IMR-90 (cell line): ENCODE results near the gene TBC1D23. TPM values are rescaled to one million over a fixed set of nuclear protein-coding genes. Genes with fewer than 3 reads are reported as not detected.
A peak's percentile ranks its signal among the peaks of the same experiment; 100 is the strongest.

ENCODE experiments used
- ATAC-seq: fragments of 200-7000 bp; cut with Tn5 transposase; 2 replicates; pipeline ENCODE4 v1.9.1; 2020; ENCODE audit warnings: low read depth, mild to moderate bottlenecking, moderate library complexity
- BruUV-seq: library from RNA; stranded (reverse); fragments of 400-500 nt; replicated peaks from 2 replicates; lab custom pipeline; 2021; lab: Mats Ljungman, UMichigan
- CTCF ChIA-PET: fragments of 300-600 bp; formaldehyde crosslinking; extraction: SDS; loops from one replicate; lab custom pipeline; 2021; ENCODE audit warnings: antibody characterized with exemption; lab: Yijun Ruan, JAX
- POLR2A ChIA-PET: fragments of 300-600 bp; sonication (Branson Sonifier 250); formaldehyde crosslinking; loops from one replicate; lab custom pipeline; 2022; ENCODE audit warnings: antibody characterized with exemption; ENCODE audit not compliant: unreplicated experiment; lab: Charles Lee
- DNase-seq: peaks from one replicate; pipeline ENCODE4 v3.0.0; 2013
- H2AFZ ChIP-seq: replicated peaks from 2 replicates; pipeline ENCODE3; 2013; ENCODE audit warnings: low read length, mild to moderate bottlenecking; ENCODE audit not compliant: poor library complexity
- H2AK5ac ChIP-seq: 2 replicates; pipeline ENCODE4 v1.6.1; 2013; ENCODE audit warnings: low read depth, low read length, inconsistent platforms
- H2AK9ac ChIP-seq: replicated peaks from 2 replicates; pipeline ENCODE3; 2013; ENCODE audit warnings: mild to moderate bottlenecking, low read depth, low read length, moderate library complexity; ENCODE audit not compliant: poor library complexity
- H2BK120ac ChIP-seq: 2 replicates; pipeline ENCODE4 v1.6.1; 2013; ENCODE audit warnings: low read depth, low read length, inconsistent platforms
- H2BK15ac ChIP-seq: 3 replicates; pipeline ENCODE4 v1.6.1; 2013; ENCODE audit warnings: low read depth, low read length, inconsistent platforms
- H2BK20ac ChIP-seq: 2 replicates; pipeline ENCODE4 v1.6.1; 2013; ENCODE audit warnings: low read depth, mild to moderate bottlenecking, inconsistent platforms, low read length, moderate library complexity
- H2BK5ac ChIP-seq: 2 replicates; pipeline ENCODE4 v1.6.1; 2013; ENCODE audit warnings: mild to moderate bottlenecking, low read depth, low read length, inconsistent platforms; ENCODE audit not compliant: poor library complexity, severe bottlenecking
- H3K14ac ChIP-seq: replicated peaks from 2 replicates; pipeline ENCODE4 v1.6.1; 2013; ENCODE audit warnings: low read depth, low read length, inconsistent platforms
- H3K18ac ChIP-seq: 2 replicates; pipeline ENCODE4 v1.6.1; 2013; ENCODE audit warnings: low read depth, low read length, control low read depth
- H3K23ac ChIP-seq: 2 replicates; pipeline ENCODE4 v1.6.1; 2013; ENCODE audit warnings: low read depth, low read length, inconsistent platforms
- H3K27ac ChIP-seq: 2 replicates; pipeline ENCODE4 v1.5.1; 2013; ENCODE audit warnings: mild to moderate bottlenecking, control low read depth, low read length; ENCODE audit not compliant: insufficient read depth
- H3K27me3 ChIP-seq: 2 replicates; pipeline ENCODE4 v1.6.1; 2013; ENCODE audit warnings: low read length; ENCODE audit not compliant: control insufficient read depth, insufficient read depth
- H3K36me3 ChIP-seq: 2 replicates; pipeline ENCODE4 v1.6.1; 2013; ENCODE audit warnings: low read length, mixed read lengths; ENCODE audit not compliant: control insufficient read depth, insufficient read depth
- H3K4ac ChIP-seq: 2 replicates; pipeline ENCODE4 v1.6.1; 2013; ENCODE audit warnings: low read depth, low read length, inconsistent platforms
- H3K4me1 ChIP-seq: 2 replicates; pipeline ENCODE4 v1.6.1; 2013; ENCODE audit warnings: low read length, mixed read lengths; ENCODE audit not compliant: control insufficient read depth, insufficient read depth
- H3K4me2 ChIP-seq: 2 replicates; pipeline ENCODE4 v1.6.1; 2013; ENCODE audit warnings: low read depth, mild to moderate bottlenecking, control low read depth, low read length, moderate library complexity
- H3K4me3 ChIP-seq: 2 replicates; pipeline ENCODE4 v1.5.1; 2013; ENCODE audit warnings: low read depth, mild to moderate bottlenecking, control low read depth, low read length, moderate library complexity; ENCODE audit not compliant: insufficient read depth
- H3K56ac ChIP-seq: 2 replicates; pipeline ENCODE4 v1.6.1; 2013; ENCODE audit warnings: low read length, inconsistent platforms; ENCODE audit not compliant: insufficient read depth; ENCODE audit errors: extremely low read depth
- H3K79me1 ChIP-seq, 2 experiments: 2 replicates each; pipeline ENCODE4 v1.6.1; 2013; ENCODE audit warnings: low read length in 2 of 2, inconsistent platforms in 1 of 2, low read depth in 1 of 2
- H3K9ac ChIP-seq: 2 replicates; pipeline ENCODE4 v1.6.1; 2013; ENCODE audit warnings: low read depth, low read length, control low read depth
- H3K9me1 ChIP-seq: 2 replicates; pipeline ENCODE4 v1.6.1; 2013; ENCODE audit warnings: low read length, inconsistent platforms; ENCODE audit not compliant: insufficient read depth
- H3K9me3 ChIP-seq: 2 replicates; pipeline ENCODE4 v1.6.1; 2013; ENCODE audit warnings: low read length; ENCODE audit not compliant: control insufficient read depth, insufficient read depth
- H4K20me1 ChIP-seq: 2 replicates; pipeline ENCODE4 v1.6.1; 2013; ENCODE audit warnings: low read length, inconsistent platforms; ENCODE audit not compliant: insufficient read depth
- H4K5ac ChIP-seq: 2 replicates; pipeline ENCODE4 v1.6.1; 2013; ENCODE audit warnings: mild to moderate bottlenecking, low read depth, low read length, control low read depth
- H4K8ac ChIP-seq, 2 experiments: 2 replicates each; pipeline ENCODE4 v1.6.1; 2013; ENCODE audit warnings: low read depth in 2 of 2, low read length in 2 of 2, control low read depth in 1 of 2, inconsistent platforms in 1 of 2
- H4K91ac ChIP-seq: 2 replicates; pipeline ENCODE4 v1.6.1; 2013; ENCODE audit warnings: low read depth, low read length, inconsistent platforms; ENCODE audit not compliant: insufficient read depth
- BHLHE40 ChIP-seq: fragments of 150-350 bp; IDR thresholded peaks from 2 replicates; pipeline ENCODE4 v1.6.1; 2016; ENCODE audit warnings: mild to moderate bottlenecking, low read depth, low read length
- CEBPB ChIP-seq: IDR thresholded peaks from 2 replicates; pipeline ENCODE4 v1.6.1; 2012; ENCODE audit warnings: low read depth, low read length, improper control_type of control experiment
- CHD1 ChIP-seq: IDR thresholded peaks from 2 replicates; pipeline ENCODE4 v1.6.1; 2012; ENCODE audit warnings: low read depth, low read length, improper control_type of control experiment
- ELK1 ChIP-seq: fragments of 150-350 bp; IDR thresholded peaks from 2 replicates; pipeline ENCODE4 v1.6.1; 2016; ENCODE audit warnings: low read depth, mild to moderate bottlenecking, low read length, moderate library complexity, borderline replicate concordance
- MAZ ChIP-seq: IDR thresholded peaks from 2 replicates; pipeline ENCODE4 v1.6.1; 2012; ENCODE audit warnings: low read depth, mild to moderate bottlenecking, low read length, improper control_type of control experiment, moderate library complexity, borderline replicate concordance
- MXI1 ChIP-seq: IDR thresholded peaks from 2 replicates; pipeline ENCODE4 v1.6.1; 2012; ENCODE audit warnings: low read depth, mild to moderate bottlenecking, low read length, moderate library complexity, borderline replicate concordance
- POLR2A ChIP-seq: IDR thresholded peaks from 2 replicates; pipeline ENCODE4 v1.6.1; 2012; ENCODE audit warnings: mild to moderate bottlenecking, low read depth, low read length
- RCOR1 ChIP-seq: IDR thresholded peaks from 2 replicates; pipeline ENCODE4 v1.6.1; 2012; ENCODE audit warnings: mild to moderate bottlenecking, low read length, improper control_type of control experiment; ENCODE audit not compliant: insufficient replicate concordance
- RFX5 ChIP-seq: IDR thresholded peaks from 2 replicates; pipeline ENCODE4 v1.8.0; 2012; ENCODE audit warnings: low read depth, mild to moderate bottlenecking, low read length, moderate library complexity
- SMC3 ChIP-seq: fragments of 150-350 bp; IDR thresholded peaks from 2 replicates; pipeline ENCODE4 v1.6.1; 2016; ENCODE audit warnings: low read depth, mild to moderate bottlenecking, antibody characterized with exemption, low read length, moderate library complexity
- WGBS, 2 experiments: methylation state at CpG; one replicate each; pipeline versions ENCODE4 v1.1.5 to v1.1.7; 2013; ENCODE audit warnings: missing lambda C conversion rate in 2 of 2; ENCODE audit not compliant: insufficient read length in 1 of 2; ENCODE audit errors: extremely low coverage in 2 of 2; 5-methylcytosine and 5-hydroxymethylcytosine counted together
- dilution Hi-C: fragments of 300-500 bp; cut with HindIII; formaldehyde crosslinking; loops from one replicate; pipeline ENCODE4 v1.14.3; 2018; ENCODE audit warnings: low sequenced_read_pairs; ENCODE audit not compliant: unreplicated experiment
- in situ Hi-C: fragments of 300-500 bp; cut with MboI; formaldehyde crosslinking; loops from 3 replicates; pipeline ENCODE4 v1.14.3; 2019; ENCODE audit warnings: low sequenced_read_pairs, inconsistent platforms, mixed read lengths
- intact Hi-C: fragments of 100-400 bp; cut with micrococcal nuclease; formaldehyde crosslinking; loops from 2 replicates; pipeline ENCODE4 v1.10.0; 2022
- polyA plus RNA-seq, 3 experiments: library from polyadenylated mRNA; depleted of rRNA; stranded (reverse); fragments of >200 nt; gene quantifications; 2 replicates each; pipeline ENCODE4 v1.2.3, GENCODE V29; 2012; ENCODE audit warnings: low replicate concordance in 1 of 3
- total RNA-seq: library from RNA; depleted of rRNA; stranded (reverse); fragments of >200 nt; gene quantifications from 2 replicates; pipeline ENCODE4 v1.2.3, GENCODE V29; 2012

Gene TBC1D23
- total and polyA plus RNA-seq, 2 of the 4 experiments (the other 2 are of a cell fraction), result 21.2 to 67.0 TPM

DNA sequence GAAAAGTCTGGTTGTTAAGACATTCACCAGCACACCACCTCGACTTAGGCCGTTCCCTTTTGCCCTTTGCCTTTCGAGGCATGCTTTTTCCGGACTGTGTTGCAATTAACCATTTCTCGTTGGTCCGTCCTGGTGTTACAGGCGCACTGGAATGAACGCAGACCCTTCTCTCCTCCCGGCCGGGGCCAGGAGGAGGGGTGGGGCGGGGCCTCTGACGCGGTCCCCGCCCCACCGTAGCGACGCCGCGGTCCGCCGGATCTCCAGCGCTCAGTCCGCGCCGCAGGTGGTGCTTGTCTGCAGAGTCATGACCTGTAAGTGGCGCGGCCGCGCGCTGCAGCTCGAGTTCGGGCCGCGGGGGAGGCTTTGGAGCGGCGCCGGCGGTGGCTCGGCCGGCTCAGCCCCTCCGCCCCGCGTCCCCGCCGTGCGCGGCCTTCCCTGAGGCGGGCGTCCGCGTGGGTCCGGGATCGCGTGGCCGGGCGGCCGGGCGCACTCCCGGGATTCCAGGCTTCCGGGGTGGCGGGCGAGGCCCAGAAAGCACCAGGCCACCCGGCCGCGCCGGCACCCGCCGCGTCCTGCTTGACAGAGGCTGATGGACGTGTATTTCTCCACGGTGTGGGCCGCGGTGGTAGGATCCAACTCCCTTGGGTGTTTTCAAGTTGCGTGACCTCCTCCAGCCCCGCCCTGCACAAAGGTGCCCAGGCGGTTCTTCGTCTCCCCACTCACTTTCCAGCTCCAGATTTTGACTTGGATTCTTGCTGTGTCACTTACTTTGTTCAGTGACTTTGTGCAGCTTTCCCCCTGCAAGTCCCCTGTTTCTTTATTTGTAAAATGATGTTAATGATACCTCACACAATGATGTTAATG, 73.9 kb downstream of the TBC1D23 start, which contains the start of gene NIT2:
NIT2 (plus strand) TSS at position 270 of the 864 bp plus-strand sequence; CDS start at position 305, 35 bp downstream.
- peak within 1 kb of the TSS; percentile 50 for H3K18ac ChIP-seq
- peak within 1 kb of the TSS; percentile 99 for H3K23ac ChIP-seq
- peak within 1 kb of the TSS; percentile 98 for H3K14ac ChIP-seq
- dilution Hi-C loops (no loop called here), intact Hi-C loops (no loop called here), in situ Hi-C loops (no loop called here)
- H2AFZ ChIP-seq, result peak within 1 kb of the TSS; percentile 100
- H3K4ac ChIP-seq, result peak within 1 kb of the TSS; percentile 89
- H4K8ac ChIP-seq, result peak within 1 kb of the TSS; percentile 75 to 96
- peak within 1 kb of the TSS; percentile 78 for H3K9ac ChIP-seq
- TF ChIP-seq POLR2A, result no peak
- TF ChIP-seq ELK1, result no peak
- TF ChIP-seq CEBPB, result peak; percentile 74
- TF ChIP-seq BHLHE40, result peak; percentile 10; the same call in 1 of the 2 replicates
- no peak for TF ChIP-seq RCOR1
- no peak for TF ChIP-seq MAZ
- TF ChIP-seq SMC3, result no peak
- TF ChIP-seq RFX5, result no peak
- no peak for TF ChIP-seq CHD1
- TF ChIP-seq MXI1, result peak; percentile 63; the same call in 1 of the 2 replicates
- peak within 1 kb of the TSS; percentile 63 for H2AK5ac ChIP-seq
- H2BK120ac ChIP-seq, result peak within 1 kb of the TSS; percentile 61
- BruUV-seq, result no TSS peak
- peak within 1 kb of the TSS; percentile 64 for H4K91ac ChIP-seq
- WGBS, 2 experiments, result 3% methylated on average over 35 of the region's 77 CpGs; no CpG with 5 or more reads in 1 of the 2 experiments
- H3K27ac ChIP-seq, result peak within 1 kb of the TSS; percentile 43
- H3K36me3 ChIP-seq, result peaks cover 5% of the 10 kb centered on the region
- H3K56ac ChIP-seq, result peak within 1 kb of the TSS; percentile 83
- peak within 1 kb of the TSS; percentile 64 for H2BK5ac ChIP-seq
- no peaks in the 10 kb centered on the region for H3K27me3 ChIP-seq
- H2BK15ac ChIP-seq, result peak within 1 kb of the TSS; percentile 69; the same call in 1 of the 3 replicates
- H4K5ac ChIP-seq, result peak within 1 kb of the TSS; percentile 85
- ChIA-PET CTCF (interaction anchor here (0.6 to 1.1 kb wide), 2 partner anchors 50 to 250 kb away, joined by 3 to 4 read pairs; no protein-coding TSS in a partner anchor), POLR2A (no interaction called here)
- H3K9me3 ChIP-seq, result no peaks in the 10 kb centered on the region
- peak within 1 kb of the TSS; percentile 77 for H3K4me3 ChIP-seq
- H2BK20ac ChIP-seq, result peak within 1 kb of the TSS; percentile 35
- H3K79me1 ChIP-seq, result peaks cover 21 to 28% of the 10 kb centered on the region in 2 experiments
- DNase-seq (peak; percentile 72), ATAC-seq (peak; percentile 99)
- peak within 1 kb of the TSS; percentile 97 for H2AK9ac ChIP-seq
- peak within 1 kb of the TSS; percentile 98 for H3K4me2 ChIP-seq
- H4K20me1 ChIP-seq, result no peaks in the 10 kb centered on the region
- peaks cover 10% of the 10 kb centered on the region for H3K9me1 ChIP-seq
- H3K4me1 ChIP-seq, result peaks cover 6% of the 10 kb centered on the region
